Embryonic facial prominence (tissue), 1 donor: Measurements from ENCODE around the gene SCP2.
"Not testable (repeated sequence)": the region's sequence is repeated elsewhere in the genome, so short reads cannot be mapped to it uniquely, and the experiment has no call there.

Source experiments
- DNase-seq: peaks from one replicate; pipeline ENCODE4 v3.0.0-alpha.2; 2016; ENCODE audit errors: extremely low spot score

Gene SCP2

DNA sequence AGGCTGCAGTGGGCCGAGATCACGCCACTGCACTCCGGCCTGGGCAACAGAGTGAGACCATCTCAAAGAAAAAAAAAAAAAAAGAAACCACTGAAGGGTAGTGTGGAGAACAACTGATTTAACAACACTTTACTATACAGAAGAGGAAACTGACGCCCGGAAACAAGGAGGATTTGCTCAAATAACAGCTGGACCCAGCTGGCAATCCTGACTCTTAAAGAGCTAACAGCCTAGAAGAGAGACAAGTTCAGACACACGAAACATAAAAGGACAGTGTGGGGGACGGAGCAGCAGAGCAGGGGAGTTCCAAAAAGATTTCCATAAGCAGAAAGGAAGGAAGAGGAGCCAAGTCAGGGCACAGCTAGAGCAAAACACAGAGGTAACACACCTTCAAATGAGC is 9.9 kb upstream of the SCP2 start:
- DNase-seq: no peak

DNA sequence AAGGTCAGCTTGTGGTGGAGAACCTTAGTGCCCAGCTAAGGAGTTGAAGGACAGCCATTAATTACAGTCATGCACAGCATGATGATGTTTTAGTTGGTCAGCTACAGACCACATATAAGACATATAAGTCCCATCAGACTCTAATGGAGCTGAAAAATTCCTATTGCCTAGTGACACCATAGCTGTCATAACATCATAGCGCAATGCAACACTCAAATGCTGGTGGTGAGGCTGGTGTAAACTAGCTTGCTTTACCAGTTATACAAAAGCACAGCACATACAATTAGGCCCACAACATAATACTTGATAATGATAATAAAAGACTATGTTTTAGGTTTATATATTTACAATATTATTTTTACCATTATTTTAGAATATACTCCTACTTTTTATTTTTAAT is 9.5 kb upstream of the SCP2 start:
- no peak for DNase-seq

DNA sequence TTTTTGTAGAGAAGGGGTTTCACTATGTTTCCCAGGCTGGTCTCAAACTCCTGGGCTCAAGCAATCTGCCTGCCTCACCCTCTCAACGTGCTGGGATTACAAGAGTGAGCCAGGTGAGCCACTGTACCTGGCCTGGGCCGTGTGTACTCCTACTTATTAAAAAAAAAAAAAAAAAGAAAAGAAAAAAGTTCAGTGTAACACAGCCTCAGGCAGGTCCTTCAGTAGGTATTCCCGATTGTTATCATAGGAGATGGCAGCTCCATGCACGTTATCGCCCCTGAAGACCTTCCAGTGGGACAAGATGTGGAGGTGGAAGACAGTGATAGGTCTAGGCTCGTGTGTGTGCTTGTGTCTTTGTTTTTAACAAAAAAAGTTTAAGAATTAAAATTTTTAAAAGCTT is 8.9 kb upstream of the SCP2 start:
- no peak for DNase-seq

DNA sequence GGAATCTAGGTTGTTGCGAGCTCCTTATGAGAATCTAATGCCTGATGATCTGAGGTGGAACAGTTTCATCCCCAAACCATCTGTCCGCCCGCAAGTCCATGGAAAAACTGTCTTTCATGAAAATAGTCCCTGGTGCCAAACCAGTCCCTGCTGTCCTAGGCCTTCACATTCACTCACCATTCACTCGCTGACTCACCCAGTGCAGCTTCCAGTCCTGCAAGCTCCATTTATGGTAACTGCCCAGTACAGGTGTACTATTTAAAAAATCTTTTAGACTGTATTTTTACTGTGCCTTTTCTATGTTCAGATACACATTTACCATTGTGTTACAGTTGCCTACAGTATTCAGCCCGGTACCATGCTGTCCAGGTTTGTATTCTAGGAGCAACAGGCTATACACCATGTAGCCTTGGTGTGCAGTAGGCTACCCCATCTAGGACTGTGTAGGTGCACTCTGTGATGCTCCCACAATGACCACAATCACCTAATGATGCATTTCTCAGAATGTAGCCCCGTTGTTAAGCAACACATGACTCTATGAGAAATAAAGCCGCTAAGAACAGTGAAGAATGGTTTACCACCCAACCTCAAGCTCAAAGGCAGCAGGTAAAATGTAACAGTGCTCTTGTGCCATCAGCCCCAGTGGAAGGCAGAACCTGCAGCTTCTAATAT is 7.9 kb upstream of the SCP2 start:
- DNase-seq: no peak

DNA sequence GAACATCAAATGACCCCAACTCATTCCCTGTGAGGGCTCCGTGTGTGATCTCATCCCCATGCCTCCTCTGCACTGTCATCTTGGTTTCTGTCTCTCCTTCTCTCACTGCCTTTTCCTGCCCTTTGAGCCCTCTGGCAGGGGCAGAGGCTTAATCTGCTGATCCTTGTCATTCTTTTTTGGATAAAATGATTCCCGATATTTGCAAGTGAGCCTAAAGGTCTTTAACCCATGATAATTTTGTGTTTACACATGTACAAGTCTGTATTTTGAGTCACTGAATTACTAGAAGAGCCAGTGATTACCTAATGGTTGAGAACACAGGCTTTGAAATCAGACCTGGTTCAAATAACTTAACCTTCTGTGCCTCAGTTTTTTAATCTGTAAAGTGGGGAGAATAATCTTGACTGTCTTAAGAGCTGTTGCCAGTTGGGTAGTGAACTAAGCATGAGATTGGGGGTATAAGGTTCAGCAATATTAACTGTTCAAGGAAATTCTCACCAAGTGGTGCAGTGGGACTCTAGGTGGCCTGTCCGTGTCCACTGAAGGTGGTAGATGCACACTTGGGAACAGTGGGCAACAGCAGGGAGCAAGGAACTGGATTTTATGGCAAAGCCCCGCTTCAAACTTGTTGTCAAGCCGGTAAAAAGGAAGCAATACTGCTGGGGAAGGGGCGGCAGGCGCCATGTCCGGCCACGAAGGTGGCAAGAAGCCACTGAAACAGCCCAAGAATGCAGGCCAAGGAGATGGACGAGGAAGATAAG is 7.2 kb upstream of the SCP2 start:
- no peak for DNase-seq

DNA sequence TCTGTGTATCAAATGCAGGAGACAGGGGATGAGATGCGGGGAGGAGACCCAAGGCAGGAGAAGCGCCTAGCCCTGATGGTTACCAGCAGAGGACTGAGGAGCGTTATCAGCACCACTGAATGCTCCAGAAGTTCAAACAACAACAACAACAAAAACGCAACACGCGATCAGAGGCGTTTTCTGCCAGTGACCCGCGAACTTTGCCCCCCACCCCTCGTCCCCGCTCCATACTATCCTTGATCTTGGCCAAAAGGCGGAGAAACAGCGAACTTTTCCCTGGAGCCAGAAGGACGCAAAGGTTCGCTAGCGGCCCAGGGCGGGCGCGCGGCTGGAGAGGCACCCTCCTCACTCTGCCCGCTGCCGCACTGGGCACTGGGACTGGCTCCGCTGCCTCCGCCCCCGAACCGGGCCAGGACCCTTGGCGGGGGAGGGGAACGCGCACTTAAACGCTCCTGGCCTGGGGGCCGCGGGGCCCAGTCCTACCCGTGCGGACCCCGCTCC is 6.2 kb upstream of the SCP2 start:
- no peak for DNase-seq

DNA sequence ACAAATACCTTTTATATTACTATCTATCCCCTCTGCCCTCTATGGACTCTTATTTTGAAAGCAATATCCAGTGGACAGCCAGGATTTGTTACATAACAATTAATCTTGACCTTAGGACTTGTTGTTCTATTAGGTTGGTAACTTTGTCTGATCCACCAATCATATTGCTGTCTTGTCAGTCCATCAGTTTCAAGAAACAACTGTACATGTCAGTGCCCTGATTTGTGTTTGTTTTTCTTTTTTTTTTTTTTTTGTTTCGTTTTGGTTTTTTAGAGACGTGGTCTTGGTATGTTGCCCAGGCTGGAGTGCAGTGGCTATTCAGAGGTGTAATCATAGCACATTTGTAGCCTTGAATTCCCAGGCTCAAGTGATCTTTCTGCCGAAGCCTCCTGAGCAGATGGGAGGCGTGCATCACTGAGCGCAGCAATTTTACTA is 1.5 kb upstream of the SCP2 start:
- DNase-seq: no peak

DNA sequence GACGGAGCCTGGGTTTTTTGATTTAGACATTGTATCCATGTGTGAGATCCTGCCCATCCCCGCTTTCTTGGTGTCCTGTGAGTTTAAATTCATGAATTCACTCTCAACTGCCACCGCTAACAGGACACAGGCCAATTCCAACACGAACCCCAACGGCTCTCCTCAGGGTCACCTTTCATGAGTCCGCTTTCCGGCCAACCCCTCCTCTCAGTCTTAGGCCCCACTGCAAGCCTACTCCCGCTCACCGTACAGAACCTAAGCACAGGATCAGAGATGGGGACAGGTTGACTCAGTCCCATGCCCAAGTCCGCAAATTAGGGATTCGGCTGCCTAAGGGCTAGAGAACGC is 238 bp upstream of the SCP2 start:
- no peak for DNase-seq

DNA sequence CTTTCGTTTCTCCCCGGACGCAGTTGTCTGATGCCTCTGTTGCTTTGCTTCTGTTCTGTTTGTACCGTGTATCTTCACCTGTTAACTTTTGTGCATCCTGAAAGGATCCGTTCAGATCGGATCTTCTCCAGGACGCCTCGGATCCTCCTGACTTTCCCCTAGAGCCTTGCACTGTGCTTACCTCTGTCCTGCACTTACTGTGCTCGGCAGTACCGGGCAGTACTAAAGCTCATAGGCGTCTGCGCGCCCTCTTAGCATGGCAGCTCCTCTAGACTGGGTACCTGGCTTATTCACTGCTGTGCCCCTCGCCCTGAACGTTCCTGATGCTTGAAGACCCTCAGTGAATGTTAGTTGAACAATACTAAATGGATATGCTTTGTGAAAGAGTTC is 934 bp downstream of the SCP2 start:
- no peak for DNase-seq

DNA sequence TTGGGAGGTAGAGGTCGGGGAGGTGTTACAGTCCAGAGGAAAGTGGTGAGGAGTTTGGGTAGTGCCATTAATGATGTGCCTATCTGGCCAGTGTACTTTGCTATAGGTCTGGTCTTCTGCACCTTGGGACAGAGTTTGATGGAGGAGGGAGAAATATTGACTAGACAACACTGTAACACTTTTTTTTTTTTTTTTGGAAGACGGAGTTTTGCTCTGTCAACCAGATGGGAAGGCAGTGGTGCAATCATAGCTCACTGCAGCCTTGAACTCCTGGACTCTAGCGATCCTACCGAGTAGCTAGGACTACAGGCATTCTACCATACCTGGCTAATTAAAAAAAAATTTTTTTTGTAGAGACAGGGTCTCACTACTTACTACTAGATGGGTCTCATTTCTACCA is 1.9 kb downstream of the SCP2 start:
- DNase-seq: no peak

DNA sequence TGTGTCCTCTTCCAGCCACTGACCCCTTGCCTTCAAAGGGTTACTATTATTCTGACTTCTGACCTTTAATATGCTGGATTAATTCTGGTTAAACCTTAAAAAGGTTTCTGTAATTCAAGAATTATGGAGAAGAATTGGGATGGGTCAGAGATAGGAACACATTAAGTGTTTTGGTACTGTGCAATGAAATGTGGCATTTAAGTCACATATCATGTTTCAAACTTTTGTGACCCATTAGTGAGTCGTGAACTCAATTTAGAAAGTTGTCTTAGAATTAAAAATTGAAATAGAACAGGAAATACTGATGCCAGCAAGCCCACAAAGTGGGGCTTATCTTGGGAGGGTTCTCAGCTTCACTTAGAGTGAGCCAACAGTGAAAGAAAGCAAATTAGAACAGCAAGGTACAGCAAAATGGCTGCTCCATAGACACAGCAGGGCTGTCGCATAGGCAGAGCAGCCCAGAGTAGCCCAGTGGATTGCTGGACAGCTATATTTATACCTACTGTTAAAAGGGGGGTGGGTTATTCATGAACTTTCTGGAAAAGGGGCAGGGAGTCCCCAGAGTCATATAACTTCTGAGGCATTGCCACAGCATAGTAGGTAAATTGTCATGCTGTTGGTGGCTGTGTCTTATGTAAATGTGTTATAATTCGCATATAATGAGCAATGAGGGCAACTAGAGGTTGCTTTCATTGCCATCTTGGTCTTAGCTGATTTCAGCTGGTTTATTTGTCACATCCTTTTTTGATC is 10.5 kb downstream of the SCP2 start:
- no peak for DNase-seq

DNA sequence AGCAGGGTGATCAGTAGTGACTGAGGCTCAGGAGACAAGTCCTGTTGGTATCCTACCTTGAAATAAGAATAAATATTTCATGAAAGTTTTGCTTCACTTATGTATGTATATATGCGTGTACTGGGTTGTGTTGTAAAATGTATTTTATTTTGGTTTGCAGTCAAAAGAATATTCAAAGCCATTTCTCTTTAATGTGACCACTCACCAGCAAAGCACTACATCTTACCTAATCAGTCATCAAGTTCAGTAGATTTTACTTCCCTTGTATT is 11.0 kb downstream of the SCP2 start:
- DNase-seq: no peak

DNA sequence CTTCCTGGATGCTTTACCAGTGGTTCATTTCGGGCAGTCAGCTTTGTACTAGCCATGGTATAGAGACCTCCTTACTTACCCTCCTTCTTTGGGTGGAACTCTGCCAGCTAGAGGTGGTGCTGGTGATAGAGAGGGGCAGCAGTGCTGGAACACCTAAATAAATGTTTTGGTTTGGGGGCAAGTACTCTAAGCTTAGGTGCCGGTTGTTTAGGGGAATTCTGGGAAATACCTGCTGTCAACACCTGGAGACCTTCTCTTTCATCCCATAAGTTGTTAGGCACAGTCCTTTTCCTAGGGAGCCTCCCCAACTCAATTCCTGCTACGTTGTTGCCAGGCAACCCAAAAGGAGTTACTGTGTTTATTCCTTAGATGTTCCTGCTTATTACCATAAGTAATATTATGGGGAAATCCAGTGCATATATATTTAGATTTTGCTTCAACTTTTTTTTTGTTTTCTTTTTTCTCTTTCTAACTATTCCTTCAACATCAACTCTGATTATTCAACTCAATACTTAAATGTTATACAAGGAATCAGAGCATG is 16.9 kb downstream of the SCP2 start:
- DNase-seq: no peak

DNA sequence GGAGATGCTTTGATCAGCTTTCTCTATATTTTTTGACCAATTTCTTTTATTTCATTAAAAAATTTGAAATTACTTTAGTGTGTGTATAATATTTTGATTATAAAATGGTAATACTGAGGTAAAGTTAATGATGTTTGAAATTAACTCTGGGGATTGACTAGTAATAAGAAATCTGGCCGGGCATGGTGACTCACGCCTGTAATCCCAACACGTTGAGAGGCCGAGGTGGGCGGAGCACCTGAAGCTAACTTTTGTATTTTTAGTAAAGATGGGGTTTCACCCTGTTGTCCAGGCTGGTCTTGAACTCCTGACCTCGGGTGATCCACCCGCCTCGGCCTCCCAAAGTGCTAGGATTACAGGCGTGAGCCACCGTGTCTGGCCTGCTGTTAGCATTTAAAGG is 17.5 kb downstream of the SCP2 start:
- DNase-seq: no peak

DNA sequence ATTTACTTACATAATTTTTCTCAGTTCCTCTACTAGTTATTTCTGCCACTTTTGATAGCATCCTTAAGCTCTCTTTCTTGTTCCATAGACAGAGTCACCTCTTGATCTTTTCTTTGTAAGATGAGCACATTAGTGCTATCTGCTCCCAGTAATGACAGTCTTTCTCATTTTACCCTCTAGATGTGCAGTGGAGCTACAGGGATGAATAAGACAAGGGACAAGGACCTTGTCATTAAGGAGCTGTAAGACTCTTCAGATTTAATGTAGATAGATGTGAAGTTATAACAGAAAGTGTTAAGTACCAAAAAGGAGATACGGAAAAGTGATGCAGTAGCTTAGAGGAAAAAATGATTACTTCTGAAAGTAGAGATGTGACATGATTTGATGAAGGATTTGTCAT is 20.4 kb downstream of the SCP2 start:
- DNase-seq: no peak

DNA sequence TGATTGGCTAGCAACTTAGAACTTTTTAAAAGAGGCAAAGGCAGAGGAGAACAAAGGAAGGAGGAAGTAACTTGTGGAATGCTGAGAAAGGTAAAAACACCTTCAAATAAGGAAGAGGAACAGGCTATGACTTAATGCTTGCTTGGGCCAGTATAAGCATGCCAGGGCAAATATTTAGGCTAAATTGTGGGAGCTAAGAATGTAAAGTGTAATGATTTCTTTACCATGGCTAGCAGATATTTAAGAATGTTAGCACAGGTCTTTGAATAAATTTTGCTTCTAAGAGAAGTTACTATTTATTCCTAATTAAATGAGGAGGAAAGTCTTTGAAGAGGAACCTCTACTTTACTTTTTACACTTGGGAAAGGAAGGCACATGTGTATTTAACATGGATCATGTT is 22.5 kb downstream of the SCP2 start:
- not testable (repeated sequence) for DNase-seq

DNA sequence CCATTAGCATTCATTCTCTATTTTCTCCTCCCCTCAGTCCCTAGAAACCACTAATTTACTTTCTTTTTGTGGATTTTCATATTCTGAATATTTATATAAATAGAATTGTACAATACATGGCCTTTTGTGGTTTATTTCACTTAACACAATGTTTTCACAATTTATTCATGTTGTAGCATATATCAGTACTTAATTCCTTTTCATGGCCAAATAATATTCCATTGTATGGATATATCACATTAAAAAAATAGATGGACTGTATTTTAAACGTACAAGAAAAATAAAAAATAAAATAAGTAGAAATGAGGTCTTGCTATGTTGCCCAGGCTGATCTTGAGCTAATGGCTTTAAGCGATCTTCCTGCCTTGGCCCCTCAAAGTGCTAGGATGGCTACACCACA is 25.0 kb downstream of the SCP2 start:
- no peak for DNase-seq

DNA sequence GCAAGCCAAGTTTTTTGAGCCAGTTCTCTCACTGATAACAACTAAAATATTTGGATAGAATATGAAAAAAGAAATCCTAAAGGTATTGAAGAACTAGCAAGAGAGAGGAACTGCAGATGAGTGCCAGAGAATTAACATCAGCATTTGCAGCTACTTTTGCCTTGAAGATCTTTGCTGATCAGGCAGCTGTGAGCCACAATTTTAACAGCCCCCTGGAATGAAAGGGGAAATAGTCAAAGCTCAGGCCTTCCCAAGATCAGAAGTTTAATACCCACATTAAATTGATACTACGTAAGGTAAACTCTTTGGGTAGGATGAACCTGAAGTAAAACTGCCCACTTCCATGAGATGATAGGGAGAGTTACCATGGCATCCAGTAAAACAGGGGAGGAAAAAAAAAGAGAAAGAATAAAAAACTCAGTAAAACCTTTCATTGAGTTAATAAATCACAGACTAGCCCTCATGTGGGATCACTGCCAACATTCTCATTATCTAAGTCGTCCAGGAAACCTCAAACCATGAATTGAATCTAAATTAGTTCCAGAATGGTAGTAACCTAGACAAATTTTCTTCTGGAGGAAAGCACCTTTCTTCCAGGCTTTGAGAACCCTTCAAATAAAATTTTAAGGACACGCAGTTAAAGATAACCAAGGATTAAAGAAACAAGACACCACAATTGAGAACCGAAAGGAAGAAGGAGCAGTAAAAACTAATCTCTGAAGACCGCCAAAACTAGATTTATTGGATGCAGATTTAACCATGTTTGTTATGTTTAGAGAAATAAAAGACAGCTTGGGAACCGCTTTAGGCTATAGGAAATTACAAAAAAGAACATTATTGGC is 28.3 kb downstream of the SCP2 start:
- DNase-seq: peak; percentile 82

DNA sequence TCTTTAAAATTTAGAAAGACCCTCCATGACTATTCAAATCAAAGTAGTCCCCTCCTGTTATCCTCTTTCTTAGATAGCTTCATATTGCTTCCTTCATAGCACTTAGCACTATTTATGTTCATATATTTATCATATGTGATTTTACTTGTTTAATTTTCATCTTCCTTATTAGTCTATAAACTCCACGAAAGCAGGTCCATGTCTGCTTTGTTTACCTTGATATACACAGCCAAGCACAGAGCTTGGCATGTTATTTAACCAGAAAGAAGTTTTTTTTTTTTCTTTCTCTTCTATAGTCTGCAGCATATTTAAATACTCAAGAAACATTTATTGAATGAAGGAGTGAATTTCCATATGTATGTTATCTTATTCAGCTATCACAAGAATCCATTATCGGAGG is 36.0 kb downstream of the SCP2 start:
- no peak for DNase-seq

DNA sequence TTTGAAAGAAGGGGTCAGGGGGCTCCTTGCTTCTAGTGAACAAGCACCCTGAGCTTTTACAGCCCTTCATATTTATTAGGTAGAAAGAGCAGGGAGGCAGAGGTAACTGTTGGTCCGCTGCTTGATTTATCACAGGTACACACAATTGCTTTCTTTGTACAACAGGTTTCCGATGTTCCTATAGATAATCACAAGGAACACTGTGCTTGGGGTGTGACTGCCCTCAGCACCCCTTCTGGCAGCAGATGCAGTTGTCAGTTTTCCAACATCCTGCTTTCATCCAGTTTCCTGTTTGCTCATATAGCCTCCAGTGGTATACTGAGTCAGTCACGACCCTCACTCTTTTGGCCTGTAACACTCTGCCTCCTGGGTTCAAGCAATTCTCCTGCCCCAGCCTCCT is 40.6 kb downstream of the SCP2 start:
- no peak for DNase-seq

DNA sequence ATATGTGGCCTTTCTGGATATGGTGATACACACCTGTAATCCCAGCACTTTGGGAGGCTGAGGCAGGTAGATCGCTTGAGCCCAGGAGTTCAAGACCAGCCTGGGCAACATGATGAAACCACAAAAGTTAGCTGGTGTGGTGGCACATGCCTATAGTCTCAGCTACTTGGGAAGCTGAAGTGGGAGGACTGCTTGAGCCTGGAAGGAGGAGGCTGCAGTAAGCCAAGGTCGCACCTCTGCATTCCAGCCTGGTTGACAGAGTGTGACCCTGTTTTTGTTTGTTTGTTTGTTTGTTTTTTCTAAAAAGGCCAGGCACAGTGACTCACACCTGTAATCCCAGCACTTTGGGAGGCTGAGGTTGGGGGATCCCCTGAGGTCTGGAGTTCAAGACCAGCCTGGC is 42.2 kb downstream of the SCP2 start:
- DNase-seq: not testable (repeated sequence)

DNA sequence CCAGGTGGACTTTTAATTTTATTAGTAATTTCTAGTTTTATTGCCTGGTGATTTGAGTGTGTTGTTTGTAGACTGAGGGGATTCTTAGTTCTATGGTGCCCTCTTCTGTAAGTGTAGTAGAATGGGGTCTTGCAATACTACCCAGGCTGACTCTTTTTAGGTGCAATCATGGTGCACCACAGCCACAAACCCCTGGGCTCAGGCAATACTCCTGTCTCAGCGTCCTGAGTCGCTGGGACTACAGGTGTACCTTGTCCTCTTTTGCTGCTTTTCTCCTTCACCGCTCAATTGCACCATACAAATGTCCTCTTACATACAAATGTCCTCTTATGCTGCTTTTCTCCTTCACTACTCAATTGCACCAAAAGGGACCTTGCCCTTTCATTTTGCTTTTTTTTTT is 43.1 kb downstream of the SCP2 start:
- DNase-seq: no peak
